Testis (tissue), 3 donors: ENCODE data around the gene CXorf38. TPM values are rescaled to one million over a fixed set of nuclear protein-coding genes. Genes with fewer than 3 reads are reported as not detected.

Experiments
- DNase-seq: peaks from one replicate; pipeline ENCODE4 v3.0.0-alpha.2; 2019
- H3K27ac ChIP-seq, 2 donors: fragments of 200-600 bp; sonication (generic); one replicate each; pipeline ENCODE4 v1.5.1; 2019
- H3K27me3 ChIP-seq: fragments of 200-600 bp; sonication (generic); one replicate; pipeline ENCODE4 v1.5.1; 2019
- H3K36me3 ChIP-seq: fragments of 200-600 bp; sonication (generic); one replicate; pipeline ENCODE4 v1.5.1; 2017; ENCODE audit warnings: low read depth; ENCODE audit errors: missing control alignments
- H3K4me1 ChIP-seq: fragments of 200-600 bp; sonication (generic); one replicate; pipeline ENCODE4 v1.5.1; 2019
- H3K4me3 ChIP-seq, 2 donors: fragments of 200-600 bp; sonication (generic); one replicate each; pipeline ENCODE4 v1.5.1; 2017 to 2019
- H3K9me3 ChIP-seq: fragments of 200-600 bp; sonication (generic); one replicate; pipeline ENCODE4 v1.5.1; 2017
- CTCF ChIP-seq, 3 experiments: fragments of 450-650 bp in 2 of 3; fragments of 200-600 bp in 1 of 3; sonication (generic) in 1 of 3; IDR thresholded peaks; one replicate each; pipeline ENCODE4 v1.5.1; 2016 to 2019; ENCODE audit warnings: antibody characterized with exemption in 3 of 3, mild to moderate bottlenecking in 2 of 3, moderate library complexity in 1 of 3
- POLR2A ChIP-seq: fragments of 450-650 bp; IDR thresholded peaks from one replicate; pipeline ENCODE4 v1.6.1; 2017; ENCODE audit warnings: antibody characterized with exemption, mild to moderate bottlenecking, moderate library complexity
- WGBS, 2 donors: methylation state at CpG; one replicate each; pipeline ENCODE4 v1.1.5; 2018; 5-methylcytosine and 5-hydroxymethylcytosine counted together
- intact Hi-C: fragments of 100-400 bp; cut with DNase I; formaldehyde crosslinking; loops from one replicate; pipeline ENCODE4 v1.15.1; 2023; ENCODE audit warnings: low total_unique reads
- polyA plus RNA-seq: library from polyadenylated mRNA; stranded (reverse); fragments of 350-450 nt; fragmentation: Illumina TruSeq; extraction: RNeasy Lipid Tissue Mini Kit (QIAGEN cat#74804); gene quantifications from one replicate; pipeline ENCODE4 v1.2.3, GENCODE V29; 2014; ENCODE audit warnings: low read depth, low replicate concordance; ENCODE audit not compliant: insufficient read depth
- total RNA-seq, 2 donors: library from RNA; depleted of rRNA; stranded (reverse); fragments of >200 nt; gene quantifications; one replicate each; pipeline ENCODE4 v1.2.3, GENCODE V29; 2016

CXorf38 gene
- total and polyA plus RNA-seq, 3 donors from 2014 or later: 4.9 to 9.3 (median 6.2) TPM

GRCh38 chrX:40623139-40623536, 24.2 kb downstream of the CXorf38 start, which contains the start of gene MPC1L:
Gene MPC1L (plus strand): TSS chrX:40623428. CDS start chrX:40623566, 138 bp downstream.
- H3K4me3 ChIP-seq: peak within 1 kb of the TSS in 1 of 2 donors; percentile 15
- intact Hi-C loops: no loop called here
- H3K27me3 ChIP-seq: no peaks in the 10 kb centered on the region
- WGBS, 2 donors: 61 to 68% methylated on average over 20 to 38 of the region's 38 CpGs
- H3K27ac ChIP-seq: no peak within 1 kb of the TSS
- H3K36me3 ChIP-seq: no peaks in the 10 kb centered on the region
- peak; percentile 36 for DNase-seq
- no peaks in the 10 kb centered on the region for H3K4me1 ChIP-seq
- no peak for TF ChIP-seq POLR2A
- TF ChIP-seq CTCF (IDR thresholded peaks at IDR 0.05): no peak
- H3K9me3 ChIP-seq: no peaks in the 10 kb centered on the region

GRCh38 chrX:40622479-40623138, 24.8 kb downstream of the CXorf38 start:
- Histone ChIP-seq H3K27me3 (no peaks in the 10 kb centered on the region), H3K27ac (no peak overlapping the region), H3K9me3 (no peaks in the 10 kb centered on the region), H3K4me3 (peak overlapping the region in 1 of 2 donors; percentile 15), H3K4me1 (no peaks in the 10 kb centered on the region), H3K36me3 (no peaks in the 10 kb centered on the region)
- DNase-seq: no peak
- 52 to 53% methylated on average over 13 to 14 of the region's 18 CpGs for WGBS, 2 donors
- intact Hi-C loops: no loop called here
- TF ChIP-seq POLR2A (no peak), CTCF (IDR thresholded peaks at IDR 0.05) (no peak)

- no peaks in the 10 kb centered on the region for H3K36me3 ChIP-seq
- no peaks in the 10 kb centered on the region for H3K27me3 ChIP-seq
- H3K27ac ChIP-seq: no peak overlapping the region
- no peaks in the 10 kb centered on the region for H3K4me1 ChIP-seq
- DNase-seq: no peak
- H3K9me3 ChIP-seq: no peaks in the 10 kb centered on the region
- 74 to 79% methylated on average over 7 of the region's 7 CpGs for WGBS, 2 donors
- intact Hi-C loops: no loop called here
- TF ChIP-seq CTCF (IDR thresholded peaks at IDR 0.05): no peak
- H3K4me3 ChIP-seq: no peak overlapping the region
Observed at GRCh38 chrX:40617566-40617965, 29.8 kb downstream of the CXorf38 start.

GRCh38 chrX:40615976-40616375, 31.4 kb downstream of the CXorf38 start:
- no peak for TF ChIP-seq CTCF (IDR thresholded peaks at IDR 0.05)
- no peak for TF ChIP-seq POLR2A
- H3K27ac ChIP-seq: no peak overlapping the region
- no peaks in the 10 kb centered on the region for H3K27me3 ChIP-seq
- intact Hi-C loops: no loop called here
- no peak overlapping the region for H3K4me3 ChIP-seq
- H3K36me3 ChIP-seq: no peaks in the 10 kb centered on the region
- H3K4me1 ChIP-seq: no peaks in the 10 kb centered on the region
- no peaks in the 10 kb centered on the region for H3K9me3 ChIP-seq
- no peak for DNase-seq
- 66 to 67% methylated on average over 9 of the region's 9 CpGs for WGBS, 2 donors

GRCh38 chrX:40612511-40612910, 34.9 kb downstream of the CXorf38 start:
- H3K36me3 ChIP-seq: no peaks in the 10 kb centered on the region
- TF ChIP-seq CTCF (IDR thresholded peaks at IDR 0.05): no peak
- TF ChIP-seq POLR2A: no peak
- no peaks in the 10 kb centered on the region for H3K9me3 ChIP-seq
- WGBS, 2 donors: 57 to 60% methylated on average over 4 of the region's 4 CpGs
- no peak overlapping the region for H3K4me3 ChIP-seq
- H3K4me1 ChIP-seq: no peaks in the 10 kb centered on the region
- no peak overlapping the region for H3K27ac ChIP-seq
- DNase-seq: no peak
- no peaks in the 10 kb centered on the region for H3K27me3 ChIP-seq
- intact Hi-C loops: no loop called here
